GM12873 (cell line): ENCODE data around the gene WDR70.

Experiments used
- CTCF ChIP-seq: IDR thresholded peaks from 2 replicates; pipeline ENCODE4 v1.5.1; 2012; ENCODE audit warnings: low read depth, mild to moderate bottlenecking, moderate library complexity, low read length, control low read depth; ENCODE audit not compliant: insufficient read depth; ENCODE audit errors: missing control alignments

WDR70 gene

GRCh38 chr5:37685816-37686215 is 306.7 kb downstream of the WDR70 start:
- no peak for TF ChIP-seq CTCF

GRCh38 chr5:37694867-37695266 is 315.7 kb downstream of the WDR70 start:
- TF ChIP-seq CTCF, result no peak

GRCh38 chr5:37695647-37696046 is 316.5 kb downstream of the WDR70 start:
- TF ChIP-seq CTCF, result no peak

GRCh38 chr5:37696190-37697021 is 317.3 kb downstream of the WDR70 start:
- TF ChIP-seq CTCF, result no peak

- TF ChIP-seq CTCF, result no peak
These were observed 322.8 kb downstream of the WDR70 start for GRCh38 chr5:37701868-37702267.

GRCh38 chr5:37703841-37704241 is 324.7 kb downstream of the WDR70 start:
- no peak for TF ChIP-seq CTCF

- TF ChIP-seq CTCF, result no peak
These were observed 325.3 kb downstream of the WDR70 start for GRCh38 chr5:37704406-37704805.
